Tibial nerve (tissue), 4 donors: ENCODE results near the gene ARMC9.

Source experiments
- EP300 ChIP-seq, 2 donors: sonication (generic); formaldehyde crosslinking; IDR thresholded peaks; one replicate each; pipeline ENCODE4 v1.6.1; 2017; ENCODE audit warnings: antibody characterized with exemption in 2 of 2, mild to moderate bottlenecking in 1 of 2
- POLR2A ChIP-seq, 2 donors: fragments of 450-650 bp; IDR thresholded peaks; one replicate each; pipeline ENCODE4 v1.6.1; 2017; ENCODE audit warnings: antibody characterized with exemption in 2 of 2, mild to moderate bottlenecking in 2 of 2, moderate library complexity in 2 of 2
- TF ChIP-seq, protein P1 (sequence below), 5 experiments: fragments of 200-600 bp in 3 of 5; fragments of 450-650 bp in 2 of 5; sonication (generic) in 3 of 5; IDR thresholded peaks; one replicate each; pipeline ENCODE4 v1.5.1; 2016 to 2019; ENCODE audit warnings: antibody characterized with exemption in 5 of 5, mild to moderate bottlenecking in 3 of 5, moderate library complexity in 2 of 5

DNA sequence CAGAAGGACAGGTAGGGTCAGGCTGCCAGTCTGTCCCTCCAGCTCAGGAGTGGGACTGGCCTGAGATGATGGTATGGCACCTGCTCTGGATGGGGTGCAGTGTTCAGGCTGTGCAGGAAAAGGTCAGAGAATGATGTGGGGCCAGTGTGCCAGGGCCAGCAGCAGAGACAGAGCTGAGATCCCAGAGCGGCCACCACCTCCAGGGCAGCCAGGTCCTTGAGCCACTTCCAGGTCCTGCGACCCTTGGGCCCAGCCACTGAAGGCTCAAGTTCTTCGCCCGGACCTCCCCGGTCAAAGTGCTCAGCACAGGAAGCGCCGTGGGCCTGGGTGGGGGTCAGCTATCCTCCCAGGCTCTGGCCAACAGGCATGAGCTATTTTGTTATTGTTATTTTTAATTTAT is 12.1 kb upstream of the ARMC9 start:
- TF ChIP-seq POLR2A (IDR thresholded peaks at IDR 0.05) (no peak), EP300 (IDR thresholded peaks at IDR 0.05) (no peak)
- TF ChIP-seq, protein P1, sequence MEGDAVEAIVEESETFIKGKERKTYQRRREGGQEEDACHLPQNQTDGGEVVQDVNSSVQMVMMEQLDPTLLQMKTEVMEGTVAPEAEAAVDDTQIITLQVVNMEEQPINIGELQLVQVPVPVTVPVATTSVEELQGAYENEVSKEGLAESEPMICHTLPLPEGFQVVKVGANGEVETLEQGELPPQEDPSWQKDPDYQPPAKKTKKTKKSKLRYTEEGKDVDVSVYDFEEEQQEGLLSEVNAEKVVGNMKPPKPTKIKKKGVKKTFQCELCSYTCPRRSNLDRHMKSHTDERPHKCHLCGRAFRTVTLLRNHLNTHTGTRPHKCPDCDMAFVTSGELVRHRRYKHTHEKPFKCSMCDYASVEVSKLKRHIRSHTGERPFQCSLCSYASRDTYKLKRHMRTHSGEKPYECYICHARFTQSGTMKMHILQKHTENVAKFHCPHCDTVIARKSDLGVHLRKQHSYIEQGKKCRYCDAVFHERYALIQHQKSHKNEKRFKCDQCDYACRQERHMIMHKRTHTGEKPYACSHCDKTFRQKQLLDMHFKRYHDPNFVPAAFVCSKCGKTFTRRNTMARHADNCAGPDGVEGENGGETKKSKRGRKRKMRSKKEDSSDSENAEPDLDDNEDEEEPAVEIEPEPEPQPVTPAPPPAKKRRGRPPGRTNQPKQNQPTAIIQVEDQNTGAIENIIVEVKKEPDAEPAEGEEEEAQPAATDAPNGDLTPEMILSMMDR (IDR thresholded peaks at IDR 0.05), result no peak
